Stimulated activated CD4-positive, alpha-beta T cell treated with anti-CD3 and anti-CD28 coated beads, Interleukin-2, amount 100 ng/mL, for 4 hours (primary cell): ENCODE results near the gene KRTAP4-9.
"Not testable (repeated sequence)": the region's sequence is repeated elsewhere in the genome, so short reads cannot be mapped to it uniquely, and the experiment has no call there.

Experiments
- DNase-seq: peaks from one replicate; pipeline ENCODE4 v3.0.0-alpha.2; 2020; ENCODE audit warnings: low read depth

KRTAP4-9 gene

DNA sequence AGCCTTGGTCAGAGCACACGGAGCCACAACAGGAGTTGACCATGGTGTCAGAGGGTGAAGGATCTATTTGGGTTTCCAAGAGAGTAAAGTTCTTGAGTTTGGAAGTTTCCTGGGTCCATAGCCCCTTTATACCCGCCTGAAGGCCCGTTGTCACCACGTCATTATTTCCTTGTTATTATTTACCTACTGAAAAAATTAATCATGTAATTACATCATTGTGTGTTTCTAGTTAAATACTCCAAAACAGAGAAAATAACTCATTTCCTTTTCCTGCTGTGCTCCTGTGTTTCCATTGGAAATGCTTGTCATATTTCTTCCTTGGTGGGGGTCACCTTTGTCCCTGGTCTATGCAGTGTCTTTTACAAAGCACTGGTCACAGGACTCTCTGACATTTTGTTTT is 7.1 kb upstream of the KRTAP4-9 start, which contains the start of gene KRTAP4-8:
Gene KRTAP4-8 (minus strand): TSS at position 101 of the 400 bp plus-strand sequence. CDS start 58 bp downstream, at position 43.
- DNase-seq: no peak

DNA sequence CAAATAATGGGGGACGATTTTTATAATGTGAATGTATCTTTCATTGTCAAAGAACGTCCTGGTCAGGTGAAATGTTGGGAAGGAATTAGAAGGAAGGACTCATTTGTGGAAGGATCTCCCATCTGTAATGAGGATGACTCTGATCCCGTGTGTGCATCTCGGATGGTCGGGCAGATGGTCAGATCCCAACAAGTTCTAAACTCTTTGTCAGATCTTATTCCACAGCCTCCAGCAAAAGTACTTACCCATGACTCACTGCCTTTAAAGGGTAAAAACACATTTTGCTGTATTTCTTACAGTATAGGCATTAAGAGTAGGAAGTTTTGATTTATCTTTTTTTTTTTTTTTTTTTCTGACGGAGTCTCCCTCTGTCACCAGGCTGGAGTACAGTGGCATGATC is 6.7 kb upstream of the KRTAP4-9 start:
- DNase-seq: no peak

DNA sequence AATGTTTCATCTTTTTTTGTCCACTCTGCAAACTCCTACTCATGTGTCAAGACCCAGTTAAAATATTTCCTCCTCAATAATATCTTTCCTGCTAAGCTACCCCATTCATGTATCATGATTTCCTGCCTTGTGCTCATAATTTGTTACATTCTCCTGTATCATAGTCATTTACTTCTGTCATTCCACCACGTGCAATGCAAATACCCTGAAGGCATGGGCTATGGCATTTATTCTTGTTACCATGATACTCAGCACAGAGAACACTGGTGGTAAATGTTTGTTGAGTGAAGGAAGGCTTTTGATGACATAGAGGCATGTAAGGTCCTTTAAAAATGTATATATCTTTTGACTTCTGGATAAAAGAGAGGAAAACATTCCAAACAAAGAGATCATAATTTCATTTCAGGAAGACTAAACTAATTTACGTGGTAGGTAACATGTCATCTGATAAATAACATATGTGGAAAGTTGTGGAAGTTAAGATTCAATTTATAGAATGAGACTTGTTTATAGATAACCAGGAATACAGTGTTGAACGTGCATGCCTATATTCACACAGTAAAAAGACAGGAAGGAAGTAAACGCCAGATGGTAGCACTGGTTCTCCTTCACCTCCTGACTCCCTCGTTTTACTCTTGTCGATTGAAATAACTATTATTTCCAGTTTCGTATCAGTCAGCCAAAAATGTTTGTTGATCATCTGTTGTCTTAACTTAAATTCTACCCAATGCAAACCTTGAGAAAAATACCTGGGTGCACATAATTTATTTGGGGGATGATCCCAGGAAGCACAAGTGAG is 5.3 kb upstream of the KRTAP4-9 start:
- DNase-seq: not testable (repeated sequence)

DNA sequence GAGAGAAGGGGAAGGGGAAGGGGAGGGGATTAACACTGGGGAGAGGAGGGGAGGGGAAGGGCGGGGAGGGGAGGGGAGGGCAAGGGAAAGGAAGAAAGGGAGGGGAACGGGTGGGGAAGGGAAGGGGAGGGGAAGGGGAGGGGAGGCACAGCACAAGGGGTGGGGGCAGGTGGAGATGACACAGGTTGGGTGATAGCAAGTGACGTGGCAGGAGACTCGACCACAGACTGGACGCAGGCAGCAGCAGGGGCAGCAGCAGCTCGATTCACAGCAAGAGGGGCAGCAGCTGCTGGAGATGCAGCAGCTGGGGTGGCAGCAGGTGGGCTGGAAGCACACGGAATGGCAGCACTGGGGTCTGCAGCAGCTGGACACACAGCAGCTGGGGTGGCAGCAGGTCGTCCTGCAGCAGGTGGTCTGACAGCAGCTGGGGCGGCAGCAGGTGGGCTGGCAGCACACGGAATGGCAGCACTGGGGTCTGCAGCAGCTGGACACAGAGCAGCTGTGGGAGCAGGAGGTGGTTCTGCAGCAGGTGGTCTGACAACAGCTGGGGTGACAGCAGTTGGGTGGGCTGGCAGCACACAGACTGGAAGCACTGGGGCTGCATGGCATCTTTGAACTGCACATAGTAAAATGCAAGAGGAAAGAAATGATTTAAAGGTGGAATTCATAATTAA is 3.5 kb upstream of the KRTAP4-9 start, which contains the start of gene KRTAP4-16:
Gene KRTAP4-16 (minus strand): TSS at position 624 of the 674 bp plus-strand sequence. CDS start 0 bp downstream, at position 624.
- no peak for DNase-seq

DNA sequence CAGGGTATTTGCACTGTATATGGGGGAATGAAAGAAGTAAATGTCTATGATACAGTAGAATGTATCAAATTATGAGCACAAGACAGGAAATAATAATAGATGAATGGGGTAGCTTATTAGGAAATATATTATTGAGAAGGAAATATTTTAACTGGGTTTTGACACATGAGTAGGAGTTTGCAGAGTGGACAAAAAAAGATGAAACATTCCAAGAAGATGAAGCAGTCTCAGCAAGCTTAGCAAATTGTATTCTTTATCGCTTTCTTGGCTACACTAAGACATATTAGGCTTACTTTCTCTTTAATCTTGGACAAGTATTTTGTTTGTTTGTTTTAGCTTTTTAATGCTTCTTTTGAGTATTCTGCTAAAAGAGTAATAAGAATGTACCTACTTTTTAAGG is 1.3 kb upstream of the KRTAP4-9 start:
- DNase-seq: no peak

DNA sequence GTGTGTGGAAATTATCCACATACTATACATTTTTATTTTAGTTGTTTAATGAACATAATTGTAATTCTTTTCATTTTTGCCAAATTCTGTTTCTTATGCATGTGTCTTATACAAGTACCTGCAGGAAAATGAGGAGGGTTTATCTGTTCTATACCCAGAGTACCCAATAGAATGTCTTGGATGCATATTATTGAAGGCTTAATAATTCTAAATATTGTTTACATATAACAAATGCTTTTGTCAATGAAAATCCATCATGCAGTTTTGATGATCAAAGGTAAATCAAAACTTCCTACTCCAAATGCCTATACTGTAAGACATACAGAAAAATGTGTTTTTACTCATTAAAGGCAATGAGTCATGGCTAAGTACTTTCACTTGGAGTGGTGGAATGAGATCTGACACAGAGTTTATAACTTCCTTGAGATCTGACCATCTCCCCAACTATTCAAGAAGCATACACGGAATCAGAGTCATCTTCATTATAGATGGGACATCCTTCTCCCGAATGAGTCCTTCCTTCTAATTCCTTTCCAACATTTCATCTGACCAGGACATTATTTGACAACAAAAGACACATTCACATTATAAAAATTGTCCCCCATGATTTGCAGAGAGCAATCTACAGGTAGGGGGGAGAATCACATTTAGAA is 677 bp upstream of the KRTAP4-9 start:
- DNase-seq: not testable (repeated sequence)

DNA sequence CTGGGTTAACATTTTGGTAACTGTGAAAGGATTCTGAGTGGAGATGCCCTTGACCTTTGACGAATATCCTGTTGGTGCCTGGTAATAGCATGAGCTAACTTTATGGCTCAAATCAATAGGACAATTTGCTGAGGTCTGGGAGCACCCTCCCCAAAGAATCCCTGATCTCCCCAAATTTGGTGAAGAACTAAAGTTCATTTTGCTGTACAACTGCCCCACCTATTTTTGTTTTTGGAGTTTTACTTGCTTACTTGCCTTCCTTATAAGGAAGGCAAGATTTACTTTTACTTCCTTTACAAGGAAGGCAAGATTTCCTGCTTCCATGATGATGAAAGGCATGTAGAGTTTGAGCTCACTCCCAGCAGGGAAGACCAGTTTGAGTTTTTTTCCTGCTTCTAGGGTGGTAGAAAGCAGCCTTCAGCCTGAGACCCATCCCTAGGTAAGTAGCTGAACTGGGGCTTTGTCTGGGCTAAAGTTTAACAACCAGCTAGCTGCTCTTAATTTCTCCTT is 2.8 kb downstream of the KRTAP4-9 start:
- no peak for DNase-seq

DNA sequence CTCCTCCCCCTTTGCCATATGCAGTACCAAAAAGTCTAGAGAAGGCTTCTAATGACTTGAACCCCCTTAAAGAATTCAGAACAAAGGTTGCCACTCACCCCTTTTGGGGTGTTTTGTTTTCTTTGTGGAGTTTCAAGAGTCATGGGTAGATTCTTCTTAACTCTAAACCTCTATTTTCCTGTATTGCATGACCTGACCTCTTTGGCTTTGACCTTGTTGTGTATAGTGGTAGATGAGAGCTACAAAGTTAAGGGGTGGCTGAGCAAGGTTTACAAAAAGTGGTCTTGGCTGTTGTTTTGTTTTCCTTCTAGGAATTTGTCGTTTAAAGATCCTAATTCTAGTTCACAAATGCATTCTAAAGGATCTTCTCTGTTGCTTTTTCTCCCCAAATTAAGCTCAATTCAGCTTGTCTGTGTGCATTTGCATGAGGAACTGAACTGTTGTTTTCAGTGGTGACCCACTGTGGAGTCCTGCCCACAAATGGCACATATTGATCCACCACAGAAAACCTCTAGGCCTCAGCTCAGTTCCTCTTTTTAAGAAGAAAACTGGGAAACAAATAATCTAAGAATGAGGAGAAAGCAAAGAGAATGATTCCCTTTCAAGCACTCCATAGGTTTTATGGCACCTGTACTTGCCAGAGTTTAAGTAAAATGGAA is 3.7 kb downstream of the KRTAP4-9 start:
- not testable (repeated sequence) for DNase-seq

DNA sequence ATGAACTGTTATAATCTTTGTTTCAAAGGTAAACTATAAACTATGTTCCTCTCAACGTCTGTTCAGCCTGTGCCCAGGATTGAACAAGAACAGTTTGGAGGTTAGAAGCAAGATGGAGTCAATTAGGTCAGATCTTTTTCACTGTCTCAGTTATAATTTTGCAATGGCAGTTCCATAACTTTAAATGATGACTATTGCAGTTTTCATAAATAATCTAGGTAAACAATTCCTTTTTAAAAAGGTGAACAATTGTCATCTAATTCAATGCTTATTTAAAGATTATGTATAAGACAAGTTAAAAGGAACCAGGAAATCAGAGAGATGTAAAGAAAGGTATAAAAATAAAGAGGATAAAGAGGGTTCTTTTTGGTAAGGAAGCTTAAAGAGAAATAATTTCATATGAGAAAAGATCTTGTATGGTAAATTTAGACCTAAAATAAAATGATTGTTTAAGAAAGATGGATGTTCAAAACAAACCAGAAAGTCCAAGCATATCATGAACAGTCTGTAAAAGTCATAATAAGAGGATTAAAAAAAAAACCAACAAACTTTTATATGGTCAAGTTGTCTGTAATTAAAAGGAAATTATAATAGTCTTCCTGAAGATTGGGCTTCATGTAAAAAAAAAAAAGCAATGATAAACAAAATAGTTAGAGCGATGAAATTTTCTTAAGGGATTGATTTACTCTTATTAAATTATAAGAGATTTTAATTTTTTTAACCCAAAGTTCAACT is 6.1 kb downstream of the KRTAP4-9 start:
- no peak for DNase-seq

DNA sequence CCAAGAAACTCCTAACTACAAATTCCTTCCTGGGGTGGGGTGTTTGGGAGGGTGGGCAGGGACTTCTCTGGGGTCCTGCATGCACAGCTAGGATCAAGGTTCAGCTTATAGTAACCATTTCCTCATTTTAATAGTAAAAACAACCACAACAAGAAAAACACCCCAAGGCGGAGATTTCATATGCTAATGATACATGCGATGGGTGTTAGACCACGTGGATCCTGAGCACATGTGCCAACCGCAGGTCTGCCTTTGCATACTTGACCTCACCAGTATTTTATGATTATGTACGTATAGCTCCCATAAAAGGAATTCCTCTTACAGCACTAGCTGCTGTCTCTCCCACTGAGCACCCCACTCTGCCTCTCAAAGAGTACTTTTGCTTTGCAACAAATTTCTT is 11.1 kb downstream of the KRTAP4-9 start:
- no peak for DNase-seq

DNA sequence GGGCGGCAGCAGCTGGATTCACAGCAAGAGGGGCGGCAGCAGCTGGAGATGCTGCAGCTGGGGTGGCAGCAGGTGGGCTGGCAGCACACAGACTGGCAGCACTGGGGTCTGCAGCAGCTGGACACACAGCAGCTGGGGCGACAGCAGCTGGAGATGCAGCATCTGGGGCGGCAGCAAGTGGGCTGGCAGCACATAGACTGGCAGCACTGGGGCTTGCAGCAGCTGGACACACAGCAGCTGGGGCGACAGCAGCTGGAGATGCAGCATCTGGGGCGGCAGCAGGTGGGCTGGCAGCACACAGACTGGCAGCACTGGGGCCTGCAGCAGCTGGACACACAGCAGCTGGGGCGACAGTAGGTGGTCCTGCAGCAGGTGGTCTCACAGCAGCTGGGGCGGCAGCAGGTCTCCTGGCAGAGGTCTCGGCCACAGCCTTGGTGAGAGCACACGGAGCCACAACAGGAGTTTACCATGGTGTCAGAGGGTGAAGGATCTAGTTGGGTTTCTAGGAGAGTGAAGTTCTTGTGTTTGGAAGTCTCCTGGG is 12.7 kb downstream of the KRTAP4-9 start, which contains the start of gene KRTAP4-11:
Gene KRTAP4-11 (minus strand): TSS at position 528 of the 541 bp plus-strand sequence. CDS start 58 bp downstream, at position 470.
- not testable (repeated sequence) for DNase-seq

DNA sequence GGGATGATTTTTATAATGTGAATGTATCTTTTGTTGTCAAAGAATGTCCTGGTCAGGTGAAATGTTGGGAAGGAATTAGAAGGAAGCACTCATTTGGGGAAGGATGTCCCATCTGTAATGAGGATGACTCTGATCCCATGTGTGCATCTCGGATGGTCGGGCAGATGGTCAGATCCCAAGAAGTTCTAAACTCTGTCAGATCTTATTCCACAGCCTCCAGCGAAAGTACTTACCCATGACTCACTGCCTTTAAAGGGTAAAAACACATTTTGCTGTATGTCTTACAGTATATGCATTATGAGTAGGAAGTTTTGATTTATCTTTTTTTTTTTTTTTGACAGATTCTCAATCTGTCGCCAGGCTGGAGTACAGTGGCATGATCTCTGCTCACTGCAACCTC is 13.5 kb downstream of the KRTAP4-9 start:
- DNase-seq: no peak

DNA sequence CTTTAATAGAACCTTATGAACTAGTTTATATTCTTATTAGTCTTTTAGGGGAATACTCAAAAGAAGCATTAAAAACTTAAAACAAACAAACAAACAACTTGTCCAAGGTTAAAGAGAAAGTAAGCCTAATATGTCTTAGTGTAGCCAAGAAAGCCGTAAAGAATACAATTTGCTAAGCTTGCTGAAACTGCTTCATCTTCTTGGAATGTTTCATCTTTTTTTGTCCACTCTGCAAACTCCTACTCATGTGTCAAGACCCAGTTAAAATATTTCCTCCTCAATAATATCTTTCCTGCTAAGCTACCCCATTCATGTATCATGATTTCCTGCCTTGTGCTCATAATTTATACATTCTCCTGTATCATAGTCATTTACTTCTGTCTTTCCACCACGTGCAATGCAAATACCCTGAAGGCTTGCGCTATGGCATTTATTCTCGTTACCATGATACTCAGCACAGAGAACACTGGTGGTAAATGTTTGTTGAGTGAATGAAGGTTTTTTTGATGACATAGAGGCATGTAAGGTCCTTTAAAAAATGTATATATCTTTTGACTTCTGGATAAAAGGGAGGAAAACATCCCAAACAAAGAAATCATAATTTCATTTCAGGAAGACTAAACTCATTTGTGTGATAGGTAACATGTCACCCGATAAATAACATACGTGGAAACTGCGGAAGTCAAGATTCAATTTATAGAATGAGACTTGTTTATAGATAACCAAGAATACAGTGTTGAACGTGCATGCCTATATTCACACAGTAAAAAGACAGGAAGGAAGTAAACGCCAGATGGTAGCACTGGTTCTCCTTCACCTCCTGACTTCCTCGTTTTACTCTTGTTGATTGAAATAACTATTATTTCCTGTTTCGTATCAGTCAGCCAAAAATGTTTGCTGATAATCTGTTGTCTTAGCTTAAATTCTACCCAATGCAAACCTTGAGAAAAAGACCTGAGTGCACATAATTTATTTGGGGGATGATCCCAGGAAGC is 14.8 kb downstream of the KRTAP4-9 start:
- DNase-seq: not testable (repeated sequence)

DNA sequence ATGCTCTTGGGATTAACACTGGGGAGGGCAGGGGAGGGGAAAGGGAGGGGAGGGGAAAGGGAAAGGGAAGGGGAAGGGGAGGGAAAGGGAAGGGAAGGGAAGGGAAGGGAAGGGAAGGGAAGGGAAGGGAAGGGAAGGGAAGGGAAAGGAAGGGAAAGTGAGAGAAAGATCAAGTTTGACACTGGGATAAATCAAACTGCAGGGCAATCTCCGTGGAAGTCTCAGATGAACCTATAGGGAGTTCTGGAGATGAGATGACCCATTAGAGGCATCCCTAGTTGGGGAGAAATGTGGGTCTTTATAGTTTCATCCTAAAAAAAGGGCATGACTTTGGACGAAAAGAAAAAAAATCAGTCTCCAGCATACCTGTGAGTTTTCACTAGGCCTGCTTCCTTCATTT is 16.6 kb downstream of the KRTAP4-9 start:
- no peak for DNase-seq

DNA sequence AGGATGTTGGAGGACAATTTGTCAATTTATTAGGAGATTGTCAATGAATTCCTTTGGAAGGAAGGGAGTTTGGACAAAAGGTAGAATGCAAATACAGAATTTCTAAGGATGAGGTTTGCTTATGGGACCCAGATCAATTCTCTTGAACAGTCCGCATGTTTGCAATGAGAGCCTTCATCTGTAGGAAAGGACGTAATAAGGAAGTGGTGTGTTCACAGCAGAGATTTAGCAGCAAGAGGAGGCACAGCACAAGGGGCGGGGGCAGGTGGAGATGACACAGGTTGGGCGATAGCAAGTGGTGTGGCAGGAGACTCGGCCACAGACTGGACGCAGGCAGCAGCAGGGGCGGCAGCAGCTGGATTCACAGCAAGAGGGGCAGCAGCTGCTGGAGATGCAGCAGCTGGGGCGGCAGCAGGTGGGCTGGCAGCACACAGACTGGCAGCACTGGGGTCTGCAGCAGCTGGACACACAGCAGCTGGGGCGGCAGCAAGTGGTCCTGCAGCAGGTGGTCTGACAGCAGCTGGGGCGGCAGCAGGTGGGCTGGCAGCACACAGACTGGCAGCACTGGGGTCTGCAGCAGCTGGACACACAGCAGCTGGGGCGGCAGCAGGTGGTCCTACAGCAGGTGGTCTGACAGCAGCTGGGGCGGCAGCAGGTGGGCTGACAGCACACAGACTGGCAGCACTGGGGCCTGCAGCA is 18.3 kb downstream of the KRTAP4-9 start:
- not testable (repeated sequence) for DNase-seq

DNA sequence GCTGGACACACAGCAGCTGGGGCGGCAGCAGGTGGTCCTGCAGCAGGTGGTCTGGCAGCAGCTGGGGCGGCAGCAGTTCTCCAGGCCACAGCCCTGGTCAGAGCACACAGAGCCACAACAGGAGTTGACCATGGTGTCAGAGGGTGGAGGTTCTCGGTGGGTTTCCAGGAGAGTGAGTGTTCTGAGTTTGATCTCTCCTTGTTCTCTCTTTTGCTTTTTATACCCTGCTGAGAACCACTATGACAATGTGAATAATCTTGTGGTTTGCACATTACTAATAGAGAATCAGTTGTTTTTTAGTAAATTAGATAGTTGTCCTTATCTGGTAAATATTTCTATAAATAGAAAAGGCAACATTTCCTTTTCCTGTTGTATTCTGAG is 18.8 kb downstream of the KRTAP4-9 start, which contains the start of gene KRTAP4-12:
Gene KRTAP4-12 (minus strand): TSS at position 192 of the 381 bp plus-strand sequence. CDS start 60 bp downstream, at position 132.
- not testable (repeated sequence) for DNase-seq

DNA sequence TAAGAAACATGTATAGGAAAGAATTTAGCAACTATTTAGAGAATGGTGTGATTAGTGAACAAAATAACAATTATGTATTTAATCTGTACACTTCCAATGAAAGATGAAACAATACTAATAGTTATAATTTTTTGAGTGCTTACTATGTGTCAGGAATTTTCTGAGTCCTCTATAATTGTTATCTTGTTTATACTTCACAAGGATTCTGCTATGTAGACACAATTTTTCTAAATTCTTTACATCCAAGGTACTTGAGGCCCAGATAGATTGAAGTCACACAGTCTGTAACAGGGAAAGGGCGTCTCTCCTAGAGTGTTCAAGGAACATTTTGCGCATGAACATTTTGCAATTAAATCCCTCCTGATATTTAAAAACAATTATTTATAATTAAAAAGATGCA is 19.9 kb downstream of the KRTAP4-9 start:
- DNase-seq: no peak

DNA sequence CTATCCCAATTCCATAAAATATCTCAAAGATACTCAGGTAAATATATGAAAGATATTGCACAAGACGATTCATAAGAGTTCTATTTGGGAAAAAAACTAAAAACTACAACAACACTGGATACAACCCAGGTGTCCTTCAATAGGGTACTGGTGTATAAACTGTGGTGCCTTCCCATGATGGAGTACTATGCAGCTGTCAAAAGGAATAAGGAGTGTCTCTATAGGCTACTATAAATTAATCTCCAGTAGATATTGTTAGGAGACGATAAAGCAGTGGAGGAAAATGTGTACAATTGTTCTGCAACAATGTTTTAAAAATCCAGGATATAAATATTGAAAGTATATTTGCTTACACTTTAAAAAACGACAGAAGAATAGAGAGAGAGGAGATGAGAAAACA is 21.2 kb downstream of the KRTAP4-9 start:
- DNase-seq: no peak

DNA sequence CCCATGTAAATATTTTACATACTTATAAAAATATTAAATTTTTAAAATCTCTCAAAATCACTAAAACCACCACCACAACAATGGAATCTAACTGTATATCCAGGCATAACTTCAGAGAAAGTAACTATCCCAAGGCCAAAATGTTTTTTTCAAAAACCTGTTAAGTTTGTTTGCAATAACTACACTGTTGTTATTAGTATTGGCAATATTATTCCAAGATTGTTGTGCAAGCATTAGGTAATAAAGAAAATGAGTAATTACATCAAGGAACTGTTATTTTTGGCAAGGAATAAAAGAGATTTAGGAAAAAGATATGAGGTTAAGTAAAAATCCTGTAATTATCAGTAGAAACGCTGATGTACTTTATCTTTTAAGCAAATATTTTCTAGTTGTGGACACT is 22.2 kb downstream of the KRTAP4-9 start:
- DNase-seq: no peak
